PC-9 (cell line): ENCODE results near the gene RASGEF1B. TPM values are rescaled to one million over a fixed set of nuclear protein-coding genes. Genes with fewer than 3 reads are reported as not detected.
A peak's percentile ranks its signal among the peaks of the same experiment; 100 is the strongest.

Experiments
- BruUV-seq: library from RNA; stranded (reverse); fragments of 400-500 nt; replicated peaks from 2 replicates; lab custom pipeline; 2021; lab: Mats Ljungman, UMichigan
- CTCF ChIA-PET: fragments of 300-600 bp; sonication (Branson Sonifier 250); formaldehyde crosslinking; loops from one replicate; lab custom pipeline; 2022; ENCODE audit warnings: antibody characterized with exemption; lab: Charles Lee
- POLR2A ChIA-PET: fragments of 300-600 bp; sonication (Branson Sonifier 250); formaldehyde crosslinking; loops from one replicate; lab custom pipeline; 2022; ENCODE audit warnings: antibody characterized with exemption; ENCODE audit not compliant: unreplicated experiment; lab: Charles Lee
- DNase-seq, 2 experiments: peaks; one replicate each; pipeline versions ENCODE4 v3.0.0 to v3.0.0-alpha.2; 2015 to 2022; ENCODE audit warnings: mixed read lengths in 1 of 2
- H2AFZ ChIP-seq: fragments of 200-600 bp; sonication (generic); 2 replicates; pipeline ENCODE4 v1.8.1; 2017; ENCODE audit warnings: antibody characterized with exemption
- H3F3A ChIP-seq: fragments of 200-600 bp; sonication (generic); 2 replicates; pipeline ENCODE4 v1.8.1; 2017; ENCODE audit warnings: antibody characterized with exemption, mild to moderate bottlenecking, low read depth; ENCODE audit not compliant: insufficient read depth
- H3K27ac ChIP-seq: fragments of 200-600 bp; sonication (generic); 2 replicates; pipeline ENCODE4 v1.6.1; 2016; ENCODE audit warnings: mixed run types
- H3K27me3 ChIP-seq: fragments of 200-600 bp; sonication (generic); 2 replicates; pipeline ENCODE4 v1.6.1; 2016; ENCODE audit warnings: low read depth, mixed run types; ENCODE audit not compliant: insufficient read depth
- H3K36me3 ChIP-seq: fragments of 200-600 bp; sonication (generic); 2 replicates; pipeline ENCODE4 v1.6.1; 2016; ENCODE audit warnings: low read depth, mixed run types
- H3K4me1 ChIP-seq: fragments of 200-600 bp; sonication (generic); replicated peaks from 2 replicates; pipeline ENCODE4 v1.6.1; 2016; ENCODE audit warnings: mixed run types; ENCODE audit not compliant: insufficient read depth
- H3K4me2 ChIP-seq: fragments of 200-600 bp; sonication (generic); 2 replicates; pipeline ENCODE4 v1.6.1; 2017; ENCODE audit warnings: mixed run types
- H3K4me3 ChIP-seq: fragments of 200-600 bp; sonication (generic); 2 replicates; pipeline ENCODE4 v1.6.1; 2016; ENCODE audit warnings: mixed run types
- H3K79me2 ChIP-seq: fragments of 200-600 bp; sonication (generic); 2 replicates; pipeline ENCODE4 v1.6.1; 2017; ENCODE audit warnings: low read depth, mixed run types
- H3K9me2 ChIP-seq: fragments of 200-600 bp; sonication (generic); 2 replicates; pipeline ENCODE4 v1.8.1; 2017; ENCODE audit warnings: mild to moderate bottlenecking; ENCODE audit not compliant: insufficient read depth
- H3K9me3 ChIP-seq: fragments of 200-600 bp; sonication (generic); 2 replicates; pipeline ENCODE4 v1.8.1; 2016; ENCODE audit warnings: low read depth; ENCODE audit not compliant: insufficient read depth
- H4K20me1 ChIP-seq: fragments of 200-600 bp; sonication (generic); 2 replicates; pipeline ENCODE4 v1.8.1; 2017; ENCODE audit not compliant: insufficient read depth
- CTCF ChIP-seq: fragments of 200-600 bp; sonication (generic); conservative IDR thresholded peaks from 2 replicates; pipeline ENCODE4 v1.6.1; 2017; ENCODE audit warnings: mixed run types, antibody characterized with exemption, mild to moderate bottlenecking, moderate library complexity
- EZH2 ChIP-seq: fragments of 200-600 bp; sonication (generic); IDR thresholded peaks from 2 replicates; pipeline ENCODE4 v1.8.0; 2017; ENCODE audit warnings: antibody characterized with exemption, low read depth
- intact Hi-C: fragments of 100-400 bp; cut with micrococcal nuclease; formaldehyde crosslinking; loops from one replicate; pipeline ENCODE4 v1.10.0; 2022; ENCODE audit not compliant: unreplicated experiment
- total RNA-seq: library from RNA; stranded (reverse); gene quantifications from 2 replicates; pipeline ENCODE4 v1.2.3, GENCODE V29; 2021

RASGEF1B gene
- total RNA-seq, 1 experiment from 2014 or later, result 1.0 TPM

GRCh38 chr4:81472281-81473182, 825 bp upstream of the RASGEF1B start:
- Histone ChIP-seq H4K20me1 (no peaks in the 10 kb centered on the region), H3K9me2 (no peaks in the 10 kb centered on the region), H3K9me3 (no peaks in the 10 kb centered on the region), H2AFZ (peak overlapping the region; percentile 85), H3K36me3 (no peaks in the 10 kb centered on the region), H3F3A (peaks cover 10% of the 10 kb centered on the region; the same call in 1 of the 2 replicates), H3K79me2 (no peaks in the 10 kb centered on the region), H3K4me2 (peak overlapping the region; percentile 85), H3K4me1 (peaks cover 6% of the 10 kb centered on the region; the same call in 1 of the 2 replicates), H3K27ac (0 out of 2 replicates have a peak overlapping the region, but pooled peaks have one; percentile 23), H3K4me3 (peak overlapping the region; percentile 64), H3K27me3 (no peaks in the 10 kb centered on the region)
- TF ChIP-seq EZH2 (no peak), CTCF (no peak)
- no TSS peak for BruUV-seq
- CTCF ChIA-PET, result interaction anchor here (1.4 kb wide), 1 partner anchor 216 kb away, joined by 3 read pairs; no protein-coding TSS in a partner anchor
- intact Hi-C loops, result loop anchor here (10.0 kb wide), 1 partner anchor 162 kb away; no protein-coding TSS in a partner anchor
- POLR2A ChIA-PET, result interaction anchor here (0.6 to 0.7 kb wide), 4 partner anchors 18 to 746 kb away, joined by 3 to 6 read pairs (median 4); no protein-coding TSS in a partner anchor
- DNase-seq, result peak; percentile 22 to 73

- ChIA-PET POLR2A (no interaction called here), CTCF (interaction anchor here (0.5 to 1.4 kb wide), 5 partner anchors 21 to 1009 kb away, joined by 3 to 7 read pairs (median 5); no protein-coding TSS in a partner anchor)
- Histone ChIP-seq H3K4me3 (peak overlapping the region; percentile 64), H3K27ac (no peak overlapping the region), H3K9me3 (no peaks in the 10 kb centered on the region), H3K4me2 (peak overlapping the region; percentile 85), H3K27me3 (no peaks in the 10 kb centered on the region), H3K36me3 (no peaks in the 10 kb centered on the region), H3K4me1 (peaks cover 6% of the 10 kb centered on the region; the same call in 1 of the 2 replicates), H3K9me2 (no peaks in the 10 kb centered on the region), H2AFZ (peak overlapping the region; percentile 85), H3K79me2 (no peaks in the 10 kb centered on the region), H4K20me1 (no peaks in the 10 kb centered on the region), H3F3A (peaks cover 10% of the 10 kb centered on the region; the same call in 1 of the 2 replicates)
- DNase-seq, result no peak
- TF ChIP-seq EZH2 (no peak), CTCF (no peak)
- no TSS peak for BruUV-seq
- intact Hi-C loops, result loop anchor here (10.0 kb wide), 1 partner anchor 164 kb away; no protein-coding TSS in a partner anchor
Observed at GRCh38 chr4:81471298-81471587, 464 bp downstream of the RASGEF1B start.

- Histone ChIP-seq H3K9me2 (no peaks in the 10 kb centered on the region), H3K4me1 (peaks cover 6% of the 10 kb centered on the region; the same call in 1 of the 2 replicates), H4K20me1 (no peaks in the 10 kb centered on the region), H3K36me3 (no peaks in the 10 kb centered on the region), H3F3A (peaks cover 10% of the 10 kb centered on the region; the same call in 1 of the 2 replicates), H3K27me3 (no peaks in the 10 kb centered on the region), H3K4me3 (peak overlapping the region; percentile 64), H3K79me2 (no peaks in the 10 kb centered on the region), H3K9me3 (no peaks in the 10 kb centered on the region), H2AFZ (peak overlapping the region; percentile 85), H3K27ac (no peak overlapping the region), H3K4me2 (peak overlapping the region; percentile 85)
- TF ChIP-seq EZH2, result no peak
- no peak for TF ChIP-seq CTCF
- POLR2A ChIA-PET, result no interaction called here
- CTCF ChIA-PET, result interaction anchor here (0.5 to 1.0 kb wide), 4 partner anchors 22 to 1009 kb away, joined by 3 to 7 read pairs (median 6); no protein-coding TSS in a partner anchor
- intact Hi-C loops, result loop anchor here (10.0 kb wide), 1 partner anchor 164 kb away; no protein-coding TSS in a partner anchor
- TSS peak; percentile 45 for BruUV-seq
- DNase-seq, result peak in 1 of 2 experiments; percentile 5
Observed at GRCh38 chr4:81470456-81471297, 1.0 kb downstream of the RASGEF1B start.
